Spleen (tissue), 7 donors: ENCODE results near the gene TMEM30B.

ENCODE experiments used
- CTCF ChIP-seq, 11 experiments: fragments of 200-600 bp in 7 of 11; fragments of 450-650 bp in 4 of 11; sonication (generic) in 4 of 11; IDR thresholded peaks in 8 of 11; conservative IDR thresholded peaks in 3 of 11; 1 replicate in 7 of 11; 2 replicates in 4 of 11; pipeline versions ENCODE4 v1.4.0 to v1.8.0; 2016 to 2021; ENCODE audit warnings: antibody characterized with exemption in 11 of 11, inconsistent platforms in 4 of 11, mild to moderate bottlenecking in 1 of 11
- POLR2AphosphoS5 ChIP-seq, 3 donors: sonication (generic); formaldehyde crosslinking; IDR thresholded peaks; one replicate each; pipeline ENCODE4 v1.5.1; 2017; ENCODE audit warnings: antibody characterized with exemption in 3 of 3
- donor health status: DM: no; HTN: no; CAD: no; lungs with moderate emphysema.
- donor health status: DM: no; HTN: no; CAD: no.
- donor health status: DM: no; HTN: no; CAD: no.

- TF ChIP-seq CTCF (IDR thresholded peaks at IDR 0.05 in 8 of 11, conservative IDR thresholded peaks at IDR 0.05 in 3 of 11) (no peak), POLR2AphosphoS5 (IDR thresholded peaks at IDR 0.05) (no peak)
Observed at GRCh38 chr14:61268812-61269211, 12.3 kb downstream of the TMEM30B start.
